8988T (cell line): ENCODE measurements around the gene FXYD6.
A peak's percentile ranks its signal among the peaks of the same experiment; 100 is the strongest.
"Not testable (repeated sequence)": the region's sequence is repeated elsewhere in the genome, so short reads cannot be mapped to it uniquely, and the experiment has no call there.

Experiments used
- DNase-seq: peaks from one replicate; pipeline ENCODE4 v3.0.0; 2011

The FXYD6 gene

GRCh38 chr11:117814766-117815261 is 61.6 kb downstream of the FXYD6 start:
- no peak for DNase-seq

GRCh38 chr11:117814204-117814765 is 62.2 kb downstream of the FXYD6 start:
- DNase-seq = no peak

- not testable (repeated sequence) for DNase-seq
Observed at GRCh38 chr11:117810056-117810451, 66.4 kb downstream of the FXYD6 start.

GRCh38 chr11:117809236-117810055 is 67.0 kb downstream of the FXYD6 start:
- DNase-seq = peak; percentile 95

- no peak for DNase-seq
Observed at GRCh38 chr11:117808784-117809183, 67.7 kb downstream of the FXYD6 start.

- DNase-seq = no peak
Observed at GRCh38 chr11:117807482-117808327, 68.8 kb downstream of the FXYD6 start.

GRCh38 chr11:117806846-117807245 is 69.6 kb downstream of the FXYD6 start:
- no peak for DNase-seq

GRCh38 chr11:117805045-117805444 is 71.4 kb downstream of the FXYD6 start:
- no peak for DNase-seq

GRCh38 chr11:117803896-117804295 is 72.6 kb downstream of the FXYD6 start:
- no peak for DNase-seq

GRCh38 chr11:117799634-117800033 is 76.8 kb downstream of the FXYD6 start:
- no peak for DNase-seq

- DNase-seq = peak; percentile 47
Observed at GRCh38 chr11:117796872-117797529, 79.5 kb downstream of the FXYD6 start, which contains the start of gene DSCAML1. Gene DSCAML1, minus strand, starts transcription at chr11:117797216. Its CDS starts 137 bp downstream, at chr11:117797079.

- DNase-seq = no peak
Observed at GRCh38 chr11:117796456-117796871, 80.0 kb downstream of the FXYD6 start.

- DNase-seq = no peak
Observed at GRCh38 chr11:117795638-117796455, 80.6 kb downstream of the FXYD6 start.

- no peak for DNase-seq
Observed at GRCh38 chr11:117794772-117795629, 81.5 kb downstream of the FXYD6 start.

- no peak for DNase-seq
Observed at GRCh38 chr11:117794135-117794534, 82.3 kb downstream of the FXYD6 start.

GRCh38 chr11:117793583-117793982 is 82.9 kb downstream of the FXYD6 start:
- DNase-seq = no peak

- no peak for DNase-seq
Observed at GRCh38 chr11:117792992-117793391, 83.5 kb downstream of the FXYD6 start.

GRCh38 chr11:117792241-117792640 is 84.2 kb downstream of the FXYD6 start:
- no peak for DNase-seq

GRCh38 chr11:117790279-117790678 is 86.2 kb downstream of the FXYD6 start:
- no peak for DNase-seq

GRCh38 chr11:117789241-117789640 is 87.2 kb downstream of the FXYD6 start:
- DNase-seq = no peak
